ENCODE measurements around the gene SDF4.
A peak's percentile ranks its signal among the peaks of the same experiment; 100 is the strongest.

SDF4 gene

GRCh38 chr1:1272341-1273208, 40.8 kb upstream of the SDF4 start:
- Histone ChIP-seq H3K79me2 (ENCODE audit: control insufficient read depth, insufficient read depth, low read length, unreplicated experiment) (peaks cover 54% of the 10 kb centered on the region), H3K27me3 (ENCODE audit: insufficient read depth, low read length) (no peaks in the 10 kb centered on the region), H3K36me3 (ENCODE audit: insufficient read depth, low read length) (no peaks in the 10 kb centered on the region), H2AFZ (ENCODE audit: low read length, unreplicated experiment) (no peak overlapping the region), H3K27ac (ENCODE audit: low read depth, low read length) (peak overlapping the region; percentile 72), H3K4me3 (ENCODE audit: low read depth, low read length) (peak overlapping the region; percentile 83), H3K4me1 (ENCODE audit: control insufficient read depth, insufficient read depth, low read length, unreplicated experiment) (peaks cover 28% of the 10 kb centered on the region)

GRCh38 chr1:1270813-1271212, 39.0 kb upstream of the SDF4 start:
- no peaks in the 10 kb centered on the region for H3K36me3 ChIP-seq (ENCODE audit: insufficient read depth, low read length)
- H3K27ac ChIP-seq (ENCODE audit: low read depth, low read length): peak overlapping the region; percentile 51
- peak overlapping the region; percentile 59 for H3K4me3 ChIP-seq (ENCODE audit: low read depth, low read length)
- H3K27me3 ChIP-seq (ENCODE audit: insufficient read depth, low read length): no peaks in the 10 kb centered on the region
- peaks cover 33% of the 10 kb centered on the region for H3K4me1 ChIP-seq (ENCODE audit: control insufficient read depth, insufficient read depth, low read length, unreplicated experiment)
- no peak overlapping the region for H2AFZ ChIP-seq (ENCODE audit: low read length, unreplicated experiment)
- H3K79me2 ChIP-seq (ENCODE audit: control insufficient read depth, insufficient read depth, low read length, unreplicated experiment): peaks cover 61% of the 10 kb centered on the region

GRCh38 chr1:1268284-1268682, 36.5 kb upstream of the SDF4 start:
- H3K27ac ChIP-seq (ENCODE audit: low read depth, low read length): no peak overlapping the region
- H3K79me2 ChIP-seq (ENCODE audit: control insufficient read depth, insufficient read depth, low read length, unreplicated experiment): peaks cover 62% of the 10 kb centered on the region
- 0 out of 2 replicates have a peak, but pooled peaks cover 2% of the 10 kb centered on the region for H3K36me3 ChIP-seq (ENCODE audit: insufficient read depth, low read length)
- peaks cover 48% of the 10 kb centered on the region for H3K4me1 ChIP-seq (ENCODE audit: control insufficient read depth, insufficient read depth, low read length, unreplicated experiment)
- H3K27me3 ChIP-seq (ENCODE audit: insufficient read depth, low read length): no peaks in the 10 kb centered on the region
- H2AFZ ChIP-seq (ENCODE audit: low read length, unreplicated experiment): no peak overlapping the region
- no peak overlapping the region for H3K4me3 ChIP-seq (ENCODE audit: low read depth, low read length)

- H3K36me3 ChIP-seq (ENCODE audit: insufficient read depth, low read length): 0 out of 2 replicates have a peak, but pooled peaks cover 7% of the 10 kb centered on the region
- peaks cover 59% of the 10 kb centered on the region for H3K79me2 ChIP-seq (ENCODE audit: control insufficient read depth, insufficient read depth, low read length, unreplicated experiment)
- no peak overlapping the region for H3K4me3 ChIP-seq (ENCODE audit: low read depth, low read length)
- peaks cover 48% of the 10 kb centered on the region for H3K4me1 ChIP-seq (ENCODE audit: control insufficient read depth, insufficient read depth, low read length, unreplicated experiment)
- H2AFZ ChIP-seq (ENCODE audit: low read length, unreplicated experiment): no peak overlapping the region
- no peaks in the 10 kb centered on the region for H3K27me3 ChIP-seq (ENCODE audit: insufficient read depth, low read length)
- H3K27ac ChIP-seq (ENCODE audit: low read depth, low read length): peak overlapping the region; percentile 42; the same call in 1 of the 2 replicates
Observed at GRCh38 chr1:1267488-1268283, 35.9 kb upstream of the SDF4 start.

GRCh38 chr1:1264868-1265272, 33.1 kb upstream of the SDF4 start:
- Histone ChIP-seq H3K79me2 (ENCODE audit: control insufficient read depth, insufficient read depth, low read length, unreplicated experiment) (peaks cover 47% of the 10 kb centered on the region), H3K27me3 (ENCODE audit: insufficient read depth, low read length) (no peaks in the 10 kb centered on the region), H2AFZ (ENCODE audit: low read length, unreplicated experiment) (no peak overlapping the region), H3K4me3 (ENCODE audit: low read depth, low read length) (0 out of 2 replicates have a peak overlapping the region, but pooled peaks have one; percentile 2), H3K4me1 (ENCODE audit: control insufficient read depth, insufficient read depth, low read length, unreplicated experiment) (peaks cover 22% of the 10 kb centered on the region), H3K27ac (ENCODE audit: low read depth, low read length) (peak overlapping the region; percentile 92), H3K36me3 (ENCODE audit: insufficient read depth, low read length) (peaks cover 13% of the 10 kb centered on the region)

- H3K79me2 ChIP-seq (ENCODE audit: control insufficient read depth, insufficient read depth, low read length, unreplicated experiment): peaks cover 45% of the 10 kb centered on the region
- H3K27ac ChIP-seq (ENCODE audit: low read depth, low read length): peak overlapping the region; percentile 92
- H3K4me3 ChIP-seq (ENCODE audit: low read depth, low read length): no peak overlapping the region
- peaks cover 20% of the 10 kb centered on the region for H3K4me1 ChIP-seq (ENCODE audit: control insufficient read depth, insufficient read depth, low read length, unreplicated experiment)
- peaks cover 17% of the 10 kb centered on the region for H3K36me3 ChIP-seq (ENCODE audit: insufficient read depth, low read length)
- no peak overlapping the region for H2AFZ ChIP-seq (ENCODE audit: low read length, unreplicated experiment)
- H3K27me3 ChIP-seq (ENCODE audit: insufficient read depth, low read length): no peaks in the 10 kb centered on the region
Observed at GRCh38 chr1:1264026-1264425, 32.2 kb upstream of the SDF4 start.

- Histone ChIP-seq H2AFZ (ENCODE audit: low read length, unreplicated experiment) (no peak overlapping the region), H3K27ac (ENCODE audit: low read depth, low read length) (peak overlapping the region; percentile 15; the same call in 1 of the 2 replicates), H3K27me3 (ENCODE audit: insufficient read depth, low read length) (no peaks in the 10 kb centered on the region), H3K36me3 (ENCODE audit: insufficient read depth, low read length) (peaks cover 17% of the 10 kb centered on the region), H3K4me3 (ENCODE audit: low read depth, low read length) (no peak overlapping the region), H3K79me2 (ENCODE audit: control insufficient read depth, insufficient read depth, low read length, unreplicated experiment) (peaks cover 33% of the 10 kb centered on the region), H3K4me1 (ENCODE audit: control insufficient read depth, insufficient read depth, low read length, unreplicated experiment) (peaks cover 23% of the 10 kb centered on the region)
Observed at GRCh38 chr1:1262758-1263157, 31.0 kb upstream of the SDF4 start.

GRCh38 chr1:1262071-1262470, 30.3 kb upstream of the SDF4 start:
- Histone ChIP-seq H3K4me3 (ENCODE audit: low read depth, low read length) (no peak overlapping the region), H3K36me3 (ENCODE audit: insufficient read depth, low read length) (peaks cover 17% of the 10 kb centered on the region), H3K4me1 (ENCODE audit: control insufficient read depth, insufficient read depth, low read length, unreplicated experiment) (peaks cover 23% of the 10 kb centered on the region), H2AFZ (ENCODE audit: low read length, unreplicated experiment) (no peak overlapping the region), H3K27me3 (ENCODE audit: insufficient read depth, low read length) (no peaks in the 10 kb centered on the region), H3K27ac (ENCODE audit: low read depth, low read length) (no peak overlapping the region), H3K79me2 (ENCODE audit: control insufficient read depth, insufficient read depth, low read length, unreplicated experiment) (peaks cover 26% of the 10 kb centered on the region)

- Histone ChIP-seq H3K36me3 (ENCODE audit: insufficient read depth, low read length) (peaks cover 17% of the 10 kb centered on the region), H3K4me1 (ENCODE audit: control insufficient read depth, insufficient read depth, low read length, unreplicated experiment) (peaks cover 20% of the 10 kb centered on the region), H3K27me3 (ENCODE audit: insufficient read depth, low read length) (no peaks in the 10 kb centered on the region), H3K4me3 (ENCODE audit: low read depth, low read length) (no peak overlapping the region), H3K79me2 (ENCODE audit: control insufficient read depth, insufficient read depth, low read length, unreplicated experiment) (peaks cover 25% of the 10 kb centered on the region), H2AFZ (ENCODE audit: low read length, unreplicated experiment) (no peak overlapping the region), H3K27ac (ENCODE audit: low read depth, low read length) (no peak overlapping the region)
Observed at GRCh38 chr1:1260843-1261560, 29.2 kb upstream of the SDF4 start.

- Histone ChIP-seq H3K4me1 (ENCODE audit: control insufficient read depth, insufficient read depth, low read length, unreplicated experiment) (peaks cover 11% of the 10 kb centered on the region), H3K4me3 (ENCODE audit: low read depth, low read length) (no peak overlapping the region), H3K36me3 (ENCODE audit: insufficient read depth, low read length) (peaks cover 19% of the 10 kb centered on the region), H3K79me2 (ENCODE audit: control insufficient read depth, insufficient read depth, low read length, unreplicated experiment) (peaks cover 25% of the 10 kb centered on the region), H3K27ac (ENCODE audit: low read depth, low read length) (no peak overlapping the region), H2AFZ (ENCODE audit: low read length, unreplicated experiment) (no peak overlapping the region), H3K27me3 (ENCODE audit: insufficient read depth, low read length) (no peaks in the 10 kb centered on the region)
Observed at GRCh38 chr1:1259951-1260600, 28.3 kb upstream of the SDF4 start.

Data from ACC112 (cell line).